Daoy (cell line): ENCODE results near the gene RIMS4. TPM values are rescaled to one million over a fixed set of nuclear protein-coding genes. Genes with fewer than 3 reads are reported as not detected.
A peak's percentile ranks its signal among the peaks of the same experiment; 100 is the strongest.

Experiments
- DNase-seq: peaks from one replicate; pipeline ENCODE4 v3.0.0-alpha.2; 2015; ENCODE audit warnings: low read depth
- total RNA-seq: library from RNA; depleted of rRNA; stranded (reverse); fragments of >200 nt; shearing (Covaris generic); gene quantifications from 2 replicates; pipeline ENCODE4 v1.2.3, GENCODE V29; 2014

Gene RIMS4
- total RNA-seq, 1 experiment from 2014 or later, result 2.0 TPM

DNA sequence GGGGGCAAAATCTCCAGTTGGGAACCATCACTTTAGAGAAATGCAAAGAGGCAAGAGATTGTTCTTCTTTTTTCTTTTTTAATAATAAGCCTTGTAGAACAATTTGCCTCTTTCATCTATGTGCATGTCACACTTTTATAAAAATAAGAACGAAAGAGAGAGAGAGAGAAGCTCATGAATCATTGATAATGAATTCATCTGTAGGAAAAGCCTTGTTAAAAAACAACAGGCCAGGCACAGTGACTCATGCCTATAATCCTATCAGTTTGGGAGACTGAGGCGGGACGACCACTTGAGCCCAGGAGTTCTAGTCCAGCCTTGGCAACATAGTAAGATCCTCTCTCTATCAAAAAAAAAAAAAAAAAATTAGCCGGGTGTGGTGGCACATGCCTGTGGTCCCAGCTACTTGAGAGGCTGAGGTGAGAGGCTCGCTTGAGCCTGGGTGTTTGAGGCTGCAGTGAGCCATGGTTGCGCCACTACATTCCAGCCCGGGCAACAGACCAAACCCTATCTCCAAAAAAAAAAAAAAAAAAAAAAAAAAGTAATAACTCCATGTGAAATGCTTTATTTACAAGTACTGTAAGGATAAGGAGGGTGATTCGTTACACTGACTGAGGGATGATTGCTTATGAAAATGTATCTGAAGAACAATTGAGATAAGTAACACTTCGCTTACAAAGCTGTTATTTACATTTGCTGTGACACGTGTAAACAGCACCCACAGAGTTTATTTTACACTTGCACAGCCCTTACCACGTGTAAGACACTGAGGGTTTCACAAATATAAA lies 89.2 kb downstream of the RIMS4 start:
- peak; percentile 80 for DNase-seq

DNA sequence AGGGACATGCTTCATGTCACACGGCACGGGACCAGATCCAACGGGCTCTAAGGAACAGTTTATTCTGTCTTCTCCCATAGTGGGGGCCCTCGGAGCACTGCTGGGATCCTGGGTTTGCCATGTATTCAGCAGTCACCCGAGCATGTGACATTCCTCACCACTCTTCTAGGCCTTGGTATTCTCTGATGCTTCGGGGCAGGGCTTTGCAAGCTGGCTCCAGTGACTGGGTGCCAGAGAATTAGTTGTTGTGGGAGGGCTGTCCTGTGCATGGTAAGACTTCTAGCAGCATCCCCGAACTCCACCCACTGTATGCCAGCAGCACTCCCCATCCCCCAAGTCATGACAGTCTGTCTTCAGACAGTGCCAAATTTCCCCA lies 89.7 kb downstream of the RIMS4 start:
- peak; percentile 76 for DNase-seq

- no peak for DNase-seq
Observed at GRCh38 chr20:44719841-44720240, 90.5 kb downstream of the RIMS4 start.

DNA sequence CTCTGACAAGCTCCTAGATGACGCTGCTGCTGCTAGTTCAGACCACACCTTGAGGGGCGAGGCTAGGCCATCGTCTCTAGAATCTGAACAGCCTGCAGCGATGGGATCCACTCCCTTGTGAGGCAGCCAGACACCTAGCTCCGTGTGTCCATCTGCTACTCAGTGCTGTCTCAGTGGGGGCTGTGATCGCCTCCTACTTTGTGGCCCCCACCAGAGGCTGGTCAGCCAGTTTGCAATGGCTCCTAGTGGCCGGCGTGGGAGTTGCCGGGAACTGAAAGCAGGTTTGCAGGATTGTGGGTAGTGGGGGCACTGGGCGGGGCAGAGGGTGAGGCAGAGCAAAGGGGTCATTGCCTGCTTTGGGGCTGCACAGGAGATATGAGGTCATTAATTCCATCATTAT lies 92.4 kb downstream of the RIMS4 start:
- DNase-seq, result no peak

- no peak for DNase-seq
Observed at GRCh38 chr20:44716309-44717106, 93.8 kb downstream of the RIMS4 start.

DNA sequence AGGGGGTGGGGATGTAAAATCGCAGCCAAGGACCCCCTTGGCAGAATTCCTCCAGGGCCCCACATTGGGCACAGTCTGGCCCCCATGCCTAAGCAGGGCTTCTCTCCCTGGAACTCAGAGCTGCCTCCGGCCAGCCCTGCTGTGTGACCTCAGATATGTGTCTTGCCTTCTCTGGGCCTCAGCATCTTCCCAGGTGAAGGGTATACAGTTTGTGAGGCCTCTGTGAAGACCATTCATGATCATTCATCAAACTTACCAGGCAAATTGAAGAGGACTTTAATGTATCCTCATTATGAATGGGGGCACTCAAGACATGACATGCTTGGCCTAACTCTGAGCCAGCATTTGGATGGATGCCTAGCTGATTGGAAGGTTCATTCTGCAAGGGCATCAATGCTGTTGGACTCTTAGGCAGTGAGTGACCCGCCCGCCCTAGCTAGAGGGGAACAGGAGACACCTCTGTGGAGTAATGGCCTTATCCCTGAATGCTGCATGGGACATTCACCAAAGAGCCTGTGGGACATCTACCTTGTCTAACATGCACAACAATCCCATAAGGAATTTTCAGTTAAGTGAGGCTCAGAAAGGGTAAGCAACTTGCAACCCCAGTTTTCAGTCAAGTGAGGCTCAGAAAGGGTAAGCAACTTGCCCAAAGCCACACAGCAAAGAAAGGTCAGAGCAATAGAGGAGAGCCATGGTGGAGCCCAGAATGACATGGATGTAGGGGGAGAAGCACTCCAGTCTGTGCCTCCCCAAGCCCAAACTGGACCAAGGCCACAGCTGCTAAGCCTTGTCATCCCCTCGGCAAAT lies 94.6 kb downstream of the RIMS4 start:
- DNase-seq, result no peak

DNA sequence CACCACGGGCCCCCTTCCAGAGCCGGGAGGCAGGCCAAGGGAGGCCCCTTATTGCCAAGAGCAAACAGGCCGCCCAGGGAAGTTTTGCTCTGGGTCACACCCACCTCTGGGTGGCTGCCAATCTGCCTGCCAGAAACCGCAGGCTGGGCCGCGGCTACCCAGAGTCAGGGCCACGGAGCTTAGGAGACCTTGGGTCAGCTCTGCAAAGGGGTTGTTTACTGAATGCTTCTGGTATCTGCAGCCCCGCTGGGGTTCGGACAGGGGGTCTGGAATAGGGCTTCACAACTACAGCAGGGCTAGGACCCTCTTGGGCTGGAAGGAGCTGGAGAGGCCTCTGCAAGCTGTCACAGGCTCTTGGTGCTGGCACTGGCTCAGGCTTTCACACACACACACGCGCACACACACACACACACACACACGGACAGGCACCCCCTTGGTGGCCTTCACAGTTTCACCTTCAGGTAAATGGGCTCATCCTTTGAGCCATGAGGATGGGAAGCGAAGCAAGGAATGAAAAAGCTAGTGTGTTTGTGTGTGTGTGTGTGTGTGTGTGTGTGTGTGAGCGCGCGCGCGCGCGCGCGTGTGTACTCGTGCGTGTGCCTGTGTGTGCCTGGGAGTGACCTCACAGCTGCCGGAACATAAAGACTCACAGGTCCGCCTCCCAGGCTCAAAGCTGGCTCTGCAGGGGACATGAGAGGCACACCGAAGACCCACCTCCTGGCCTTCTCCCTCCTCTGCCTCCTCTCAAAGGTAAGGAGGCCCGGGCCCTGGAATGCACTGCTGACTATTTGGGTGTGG lies 95.4 kb downstream of the RIMS4 start, which contains the start of gene CCN5:
Gene CCN5, plus strand, starts transcription at position 669 of the 798 bp plus-strand sequence. Its CDS starts 22 bp downstream, at position 691.
- peak; percentile 82 for DNase-seq

GRCh38 chr20:44714102-44714700 lies 96.1 kb downstream of the RIMS4 start:
- no peak for DNase-seq

DNA sequence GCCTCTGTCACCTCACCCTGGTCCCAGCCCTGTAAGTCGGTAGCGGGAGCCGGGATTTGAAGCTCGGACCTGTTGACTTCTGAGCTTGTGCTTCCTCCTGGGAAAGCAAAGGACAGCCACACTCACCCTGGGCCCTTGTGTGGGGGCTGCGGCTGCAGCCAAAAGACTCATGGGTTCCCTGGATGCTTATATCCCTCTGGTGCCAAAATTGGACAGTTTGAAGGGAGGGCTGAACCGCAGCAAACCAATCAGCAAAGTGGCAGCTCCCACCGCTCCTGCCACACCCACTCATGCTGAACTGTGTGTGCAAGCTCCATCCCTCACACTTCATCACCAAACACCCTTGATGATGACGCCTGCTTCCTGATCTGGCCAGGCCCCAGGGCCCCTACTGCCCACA lies 99.1 kb downstream of the RIMS4 start:
- peak; percentile 27 for DNase-seq

- DNase-seq, result no peak
Observed at GRCh38 chr20:44709797-44710196, 100.5 kb downstream of the RIMS4 start.

DNA sequence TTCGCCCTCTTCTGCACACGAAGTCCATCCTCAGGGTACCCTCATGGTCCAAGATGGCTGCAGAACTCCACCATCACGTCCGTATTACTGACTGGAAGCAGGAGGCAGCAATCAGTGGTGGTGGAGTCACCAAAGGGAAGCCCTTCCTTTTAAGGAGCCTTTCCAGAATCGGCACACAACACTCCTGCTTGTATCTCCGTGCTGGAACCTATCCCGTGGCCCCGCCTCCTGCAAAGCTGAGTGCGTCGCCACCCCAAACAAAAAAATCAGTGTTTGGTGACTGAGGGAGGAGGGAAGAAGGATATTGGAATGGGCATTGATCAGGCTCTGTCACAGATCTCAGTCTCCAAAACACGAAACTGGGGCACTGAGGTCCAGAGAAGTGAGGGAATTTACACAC lies 101.0 kb downstream of the RIMS4 start:
- DNase-seq, result no peak

DNA sequence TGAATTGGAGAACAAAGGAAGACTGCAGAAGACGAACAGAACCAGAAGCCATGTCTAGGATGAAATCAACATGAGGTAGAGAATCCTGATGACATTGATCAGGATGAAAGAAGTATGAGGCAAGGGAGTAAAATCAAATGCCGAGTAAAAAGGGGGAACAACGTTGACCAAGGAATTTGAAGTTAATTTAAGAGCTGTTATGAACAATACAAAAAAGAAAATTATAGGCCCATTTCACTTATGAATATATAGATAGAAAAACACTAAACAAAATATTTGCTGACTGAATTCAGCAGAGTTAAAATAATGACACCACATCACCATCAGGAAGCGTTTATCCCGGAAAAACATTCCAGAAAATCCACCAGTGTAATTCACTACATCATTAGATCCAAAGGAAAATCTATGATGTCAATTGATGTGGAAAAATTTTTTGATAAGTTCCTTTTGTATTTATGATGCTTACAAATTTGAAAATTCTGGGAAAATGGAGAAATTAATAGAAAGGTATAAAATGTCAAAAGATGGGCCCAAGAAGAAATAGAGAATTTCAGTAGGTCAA lies 103.2 kb downstream of the RIMS4 start:
- DNase-seq, result no peak

DNA sequence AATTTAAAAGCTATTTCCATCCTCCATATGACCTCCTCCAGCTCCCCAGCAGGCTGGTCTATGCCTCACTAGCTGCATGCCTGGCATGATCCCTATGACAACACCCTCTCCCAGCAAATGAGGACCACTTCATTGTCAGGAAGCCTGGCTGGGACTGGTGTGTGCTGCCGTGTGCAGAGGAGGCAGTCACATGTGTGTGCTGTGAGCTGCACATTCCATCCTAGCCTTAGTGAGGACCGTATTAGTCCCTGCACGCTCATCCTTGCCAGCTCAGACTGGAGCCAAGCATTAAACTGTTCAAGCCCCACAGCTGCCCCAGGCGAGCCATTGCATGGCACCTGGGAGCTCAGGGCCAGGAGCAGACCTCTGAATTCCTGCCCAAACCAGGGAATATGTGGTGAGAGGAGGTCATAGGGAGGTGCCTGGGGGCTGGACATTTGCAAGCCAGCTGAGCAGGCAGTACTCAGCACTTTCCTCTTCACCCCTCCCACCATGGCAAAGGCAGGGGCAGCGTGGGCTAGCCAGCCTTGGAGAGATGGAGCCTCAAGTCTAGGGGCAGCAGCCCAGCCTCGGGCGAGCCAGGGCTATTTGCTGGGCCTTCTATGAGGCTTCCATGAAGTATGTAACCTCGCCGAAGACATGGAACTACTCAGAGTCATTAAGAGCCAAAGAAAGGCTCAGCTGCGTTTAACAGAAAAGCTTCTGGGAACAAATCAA lies 103.9 kb downstream of the RIMS4 start:
- DNase-seq, result peak; percentile 39

DNA sequence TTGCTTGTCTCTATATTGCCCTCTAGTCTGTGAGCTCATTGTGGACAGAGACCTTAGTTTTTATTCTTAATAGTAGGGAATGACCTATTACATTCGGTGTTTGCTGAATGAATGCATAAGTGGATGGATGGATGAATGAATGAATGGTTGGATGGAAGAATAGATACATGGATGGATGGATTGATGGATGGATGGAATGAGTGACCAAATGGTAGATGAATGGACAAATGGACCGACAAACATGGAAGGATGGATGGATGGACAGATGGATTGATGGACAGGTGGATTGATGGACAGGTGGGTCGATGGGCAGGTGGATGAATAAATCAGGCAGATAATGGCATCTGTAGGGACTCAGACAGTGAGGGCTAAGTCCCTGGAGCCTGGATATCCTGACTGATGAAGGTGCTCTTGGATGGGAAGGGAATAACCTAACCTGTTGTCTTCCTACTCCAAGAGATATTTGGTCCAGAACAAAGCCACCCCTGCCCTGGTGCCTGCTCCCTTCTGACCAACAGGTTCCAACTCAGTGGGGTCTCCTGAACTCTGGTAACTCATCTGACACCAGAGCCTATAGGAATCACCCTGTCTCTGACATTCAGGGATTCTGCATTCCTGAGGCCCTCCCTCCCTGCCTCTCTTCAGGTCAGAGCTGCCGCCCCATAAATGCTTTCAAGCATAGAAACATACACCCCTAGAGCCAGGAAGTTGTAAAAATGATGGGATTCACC lies 104.8 kb downstream of the RIMS4 start:
- DNase-seq, result no peak

DNA sequence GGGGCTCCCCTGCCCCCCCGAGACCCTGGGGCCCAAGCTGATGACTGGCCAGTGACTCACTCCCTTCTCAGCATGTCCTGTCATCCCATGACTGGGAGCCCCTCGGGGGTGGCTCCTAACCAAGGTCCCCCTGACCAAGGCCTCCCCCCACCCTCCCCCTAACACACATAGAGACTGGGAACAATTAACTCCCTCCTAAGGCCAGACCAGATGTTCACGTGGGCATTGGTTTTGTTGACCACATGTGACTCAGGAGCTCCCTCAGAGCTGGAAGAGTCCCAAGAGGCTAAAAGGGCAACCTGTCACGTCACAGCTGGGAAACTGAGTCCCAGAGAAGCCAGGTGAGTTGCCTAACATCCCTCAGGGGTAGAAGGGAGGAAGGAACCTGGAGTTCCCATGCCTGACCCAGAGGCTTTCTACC lies 105.8 kb downstream of the RIMS4 start:
- peak; percentile 74 for DNase-seq

DNA sequence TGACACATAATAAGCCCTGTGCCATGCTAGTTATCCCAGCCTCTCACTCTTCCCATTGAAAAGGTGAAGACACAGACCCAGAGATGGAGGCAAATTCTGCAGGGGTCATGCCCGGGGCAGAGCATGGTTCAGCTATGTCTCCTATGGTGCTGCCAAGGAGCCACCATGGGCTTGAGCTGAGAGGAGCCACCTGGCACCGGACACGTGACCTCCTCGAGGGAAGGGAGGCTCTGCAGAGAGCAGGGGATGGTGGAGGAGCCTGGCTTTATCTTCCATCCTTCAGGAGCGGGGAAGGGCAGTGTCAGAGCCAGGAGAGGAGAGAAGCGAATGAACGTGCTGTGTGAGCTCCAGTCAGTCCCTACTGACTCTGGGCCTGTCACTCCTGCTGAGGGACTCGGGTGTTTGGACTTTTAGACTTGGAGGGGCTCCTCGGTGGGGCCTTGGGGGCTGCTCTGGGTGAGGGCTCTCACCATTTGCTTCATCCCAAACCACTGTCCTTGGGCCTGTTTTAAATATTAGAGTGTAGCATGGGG lies 106.3 kb downstream of the RIMS4 start:
- no peak for DNase-seq

GRCh38 chr20:44703183-44703925 lies 107.0 kb downstream of the RIMS4 start:
- DNase-seq, result no peak

DNA sequence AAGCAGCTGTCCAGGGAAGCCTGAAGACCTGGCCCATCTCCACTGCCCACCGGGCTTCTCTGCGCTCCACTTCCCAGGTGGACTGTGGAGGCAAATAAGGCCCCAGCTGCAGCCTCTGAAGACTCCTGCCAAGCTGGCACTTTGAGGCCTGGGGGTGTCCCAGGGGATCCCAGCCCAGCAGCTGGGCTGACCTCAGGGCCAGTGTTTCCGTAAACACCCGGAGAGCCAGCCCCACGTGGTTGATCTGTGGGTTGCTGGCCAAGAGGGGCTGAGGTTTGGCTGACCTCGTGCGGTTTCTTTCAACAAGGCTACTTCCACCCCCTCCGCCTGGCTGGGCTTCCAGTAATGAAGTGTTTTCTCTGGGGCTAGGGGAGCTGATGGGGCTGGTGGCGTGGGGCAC lies 107.6 kb downstream of the RIMS4 start:
- peak; percentile 77 for DNase-seq
